ENCODE data around the gene PLK1.
"Not testable (repeated sequence)": the region's sequence is repeated elsewhere in the genome, so short reads cannot be mapped to it uniquely, and the experiment has no call there.

PLK1 gene

DNA sequence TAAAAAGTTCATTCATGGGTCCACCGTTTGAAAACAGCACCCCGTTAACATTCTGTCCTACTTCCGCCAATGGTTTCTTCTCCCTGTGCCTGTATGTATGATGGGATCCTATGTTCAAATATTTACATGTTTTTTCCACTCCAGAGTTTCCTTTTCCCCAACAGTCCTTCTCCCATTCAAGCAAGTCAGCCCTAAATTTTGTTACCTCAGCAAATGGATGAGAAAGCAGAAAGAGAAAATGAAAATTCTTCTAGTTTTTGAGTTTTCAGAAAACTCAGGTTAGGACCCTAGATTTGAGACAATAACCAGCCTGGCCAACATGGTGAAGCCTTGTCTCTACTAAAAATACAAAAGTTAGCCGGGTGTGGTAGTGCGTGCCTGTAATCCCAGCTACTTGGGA, 37.8 kb downstream of the PLK1 start:
- Histone ChIP-seq H3K4me3 (ENCODE audit: low read length) (no peak overlapping the region), H3K27ac (ENCODE audit: low read length) (no peak overlapping the region), H3K36me3 (ENCODE audit: control insufficient read depth, low read depth, low read length) (no peaks in the 10 kb centered on the region), H3K27me3 (ENCODE audit: control insufficient read depth, insufficient read depth, low read length) (peaks cover 8% of the 10 kb centered on the region), H3K9ac (ENCODE audit: low read length) (no peak overlapping the region), H3K9me3 (ENCODE audit: control insufficient read depth, low read depth, low read length) (no peaks in the 10 kb centered on the region), H3K4me1 (ENCODE audit: control insufficient read depth, low read depth, low read length) (no peaks in the 10 kb centered on the region)

DNA sequence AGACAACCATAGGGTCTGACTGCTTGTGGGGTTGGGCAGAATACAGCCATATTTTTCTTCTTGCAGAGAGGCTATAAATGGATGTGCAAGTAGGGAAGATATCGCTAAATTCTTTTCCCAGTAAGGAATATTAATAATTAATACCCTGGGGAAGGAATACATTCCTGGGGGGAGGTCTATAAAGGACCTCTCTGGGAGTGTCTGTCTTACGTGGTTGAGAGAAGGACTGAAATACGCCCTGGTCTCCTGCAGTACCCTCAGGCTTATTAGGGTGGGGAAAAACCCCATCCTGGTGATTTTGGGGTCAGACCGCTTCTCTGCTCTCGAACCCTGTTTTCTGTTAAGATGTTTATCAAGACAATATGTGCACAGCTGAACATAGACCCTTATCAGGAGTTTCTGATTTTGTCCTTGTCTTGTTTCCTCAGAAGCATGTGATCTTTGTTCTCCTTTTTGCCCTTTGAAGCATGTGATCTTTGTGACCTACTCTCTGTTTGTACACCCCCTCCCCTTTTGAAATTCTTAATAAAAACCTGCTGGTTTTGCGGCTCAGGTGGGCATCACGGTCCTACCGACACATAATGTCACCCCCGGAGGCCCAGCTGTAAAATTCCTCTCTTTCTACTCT, 44.0 kb downstream of the PLK1 start:
- not testable (repeated sequence) for H3K9me3 ChIP-seq (ENCODE audit: control insufficient read depth, low read depth, low read length); H3K4me1 ChIP-seq (ENCODE audit: control insufficient read depth, low read depth, low read length); H3K36me3 ChIP-seq (ENCODE audit: control insufficient read depth, low read depth, low read length); H3K9ac ChIP-seq (ENCODE audit: low read length); H3K27ac ChIP-seq (ENCODE audit: low read length); H3K27me3 ChIP-seq (ENCODE audit: control insufficient read depth, insufficient read depth, low read length); H3K4me3 ChIP-seq (ENCODE audit: low read length)

GRCh38 chr16:23724096-23724784, 45.6 kb downstream of the PLK1 start:
- no peaks in the 10 kb centered on the region for H3K27me3 ChIP-seq (ENCODE audit: control insufficient read depth, insufficient read depth, low read length)
- H3K9me3 ChIP-seq (ENCODE audit: control insufficient read depth, low read depth, low read length): no peaks in the 10 kb centered on the region
- H3K9ac ChIP-seq (ENCODE audit: low read length): no peak overlapping the region
- no peaks in the 10 kb centered on the region for H3K4me1 ChIP-seq (ENCODE audit: control insufficient read depth, low read depth, low read length)
- H3K4me3 ChIP-seq (ENCODE audit: low read length): no peak overlapping the region
- H3K36me3 ChIP-seq (ENCODE audit: control insufficient read depth, low read depth, low read length): no peaks in the 10 kb centered on the region
- H3K27ac ChIP-seq (ENCODE audit: low read length): no peak overlapping the region

DNA sequence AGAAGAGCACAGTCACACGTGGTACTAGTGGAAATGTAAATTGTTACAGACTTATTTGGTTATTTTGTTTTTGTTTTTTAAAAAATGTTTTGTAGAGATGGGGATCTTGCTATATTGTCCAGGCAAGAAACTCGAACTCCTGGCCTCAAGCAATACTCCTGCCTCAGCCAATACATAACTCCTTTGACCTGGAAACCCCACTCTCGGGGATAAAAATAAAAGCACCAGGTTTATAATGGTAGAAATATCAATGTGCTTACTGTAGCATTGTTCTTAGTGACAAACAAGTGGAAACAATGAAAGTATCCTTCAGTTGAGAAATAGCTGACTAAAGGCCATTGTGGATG, 46.1 kb downstream of the PLK1 start:
- Histone ChIP-seq H3K27ac (ENCODE audit: low read length) (no peak overlapping the region), H3K9ac (ENCODE audit: low read length) (no peak overlapping the region), H3K4me3 (ENCODE audit: low read length) (no peak overlapping the region), H3K36me3 (ENCODE audit: control insufficient read depth, low read depth, low read length) (no peaks in the 10 kb centered on the region), H3K9me3 (ENCODE audit: control insufficient read depth, low read depth, low read length) (no peaks in the 10 kb centered on the region), H3K4me1 (ENCODE audit: control insufficient read depth, low read depth, low read length) (peaks cover 3% of the 10 kb centered on the region), H3K27me3 (ENCODE audit: control insufficient read depth, insufficient read depth, low read length) (no peaks in the 10 kb centered on the region)

DNA sequence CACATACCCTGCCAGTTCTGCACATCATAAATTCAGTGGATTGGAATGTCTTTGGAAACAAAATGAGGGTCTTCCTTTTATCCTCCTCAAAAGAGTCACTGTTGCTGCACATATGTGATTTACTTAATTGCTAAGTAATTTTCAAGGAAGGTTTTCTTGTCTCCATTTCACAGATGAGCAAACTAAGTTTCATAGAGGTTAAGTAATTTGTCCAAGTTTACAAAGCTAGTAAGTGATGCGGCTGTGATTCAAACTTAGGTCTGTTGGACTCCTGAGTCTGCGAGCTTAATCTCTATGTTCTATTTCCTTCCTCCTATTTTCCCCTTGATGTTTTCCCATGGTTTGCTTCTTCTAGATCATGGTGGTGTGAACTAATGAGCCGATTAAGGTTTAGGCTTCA, 48.0 kb downstream of the PLK1 start:
- Histone ChIP-seq H3K4me3 (ENCODE audit: low read length) (no peak overlapping the region), H3K4me1 (ENCODE audit: control insufficient read depth, low read depth, low read length) (peaks cover 3% of the 10 kb centered on the region), H3K27me3 (ENCODE audit: control insufficient read depth, insufficient read depth, low read length) (no peaks in the 10 kb centered on the region), H3K9ac (ENCODE audit: low read length) (no peak overlapping the region), H3K9me3 (ENCODE audit: control insufficient read depth, low read depth, low read length) (no peaks in the 10 kb centered on the region), H3K36me3 (ENCODE audit: control insufficient read depth, low read depth, low read length) (no peaks in the 10 kb centered on the region), H3K27ac (ENCODE audit: low read length) (no peak overlapping the region)

DNA sequence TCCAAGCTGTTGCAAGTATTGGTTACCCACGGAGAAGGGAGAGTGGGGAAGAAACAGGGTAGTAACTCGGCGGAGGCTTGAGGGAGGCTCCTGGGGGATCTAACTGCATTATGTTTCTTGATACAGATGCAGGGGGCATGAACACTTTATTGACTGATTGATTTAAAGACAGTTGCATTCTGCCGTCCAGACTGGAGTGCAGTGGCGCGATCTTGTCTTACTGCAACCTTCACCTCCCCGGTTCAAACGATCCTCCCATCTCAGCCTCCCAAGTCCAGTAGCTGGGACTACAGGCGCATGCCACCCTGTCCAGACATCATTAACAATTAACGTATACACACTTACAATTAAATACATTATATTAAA, 49.4 kb downstream of the PLK1 start:
- Histone ChIP-seq H3K36me3 (ENCODE audit: control insufficient read depth, low read depth, low read length) (no peaks in the 10 kb centered on the region), H3K27ac (ENCODE audit: low read length) (no peak overlapping the region), H3K4me3 (ENCODE audit: low read length) (no peak overlapping the region), H3K4me1 (ENCODE audit: control insufficient read depth, low read depth, low read length) (peaks cover 3% of the 10 kb centered on the region), H3K9me3 (ENCODE audit: control insufficient read depth, low read depth, low read length) (no peaks in the 10 kb centered on the region), H3K27me3 (ENCODE audit: control insufficient read depth, insufficient read depth, low read length) (no peaks in the 10 kb centered on the region), H3K9ac (ENCODE audit: low read length) (no peak overlapping the region)

- Histone ChIP-seq H3K9me3 (ENCODE audit: control insufficient read depth, low read depth, low read length) (no peaks in the 10 kb centered on the region), H3K4me1 (ENCODE audit: control insufficient read depth, low read depth, low read length) (peaks cover 3% of the 10 kb centered on the region), H3K9ac (ENCODE audit: low read length) (no peak overlapping the region), H3K27ac (ENCODE audit: low read length) (peak overlapping the region; percentile 39), H3K4me3 (ENCODE audit: low read length) (no peak overlapping the region), H3K27me3 (ENCODE audit: control insufficient read depth, insufficient read depth, low read length) (no peaks in the 10 kb centered on the region), H3K36me3 (ENCODE audit: control insufficient read depth, low read depth, low read length) (no peaks in the 10 kb centered on the region)
Measured at GRCh38 chr16:23729503-23730424, 51.1 kb downstream of the PLK1 start.

DNA sequence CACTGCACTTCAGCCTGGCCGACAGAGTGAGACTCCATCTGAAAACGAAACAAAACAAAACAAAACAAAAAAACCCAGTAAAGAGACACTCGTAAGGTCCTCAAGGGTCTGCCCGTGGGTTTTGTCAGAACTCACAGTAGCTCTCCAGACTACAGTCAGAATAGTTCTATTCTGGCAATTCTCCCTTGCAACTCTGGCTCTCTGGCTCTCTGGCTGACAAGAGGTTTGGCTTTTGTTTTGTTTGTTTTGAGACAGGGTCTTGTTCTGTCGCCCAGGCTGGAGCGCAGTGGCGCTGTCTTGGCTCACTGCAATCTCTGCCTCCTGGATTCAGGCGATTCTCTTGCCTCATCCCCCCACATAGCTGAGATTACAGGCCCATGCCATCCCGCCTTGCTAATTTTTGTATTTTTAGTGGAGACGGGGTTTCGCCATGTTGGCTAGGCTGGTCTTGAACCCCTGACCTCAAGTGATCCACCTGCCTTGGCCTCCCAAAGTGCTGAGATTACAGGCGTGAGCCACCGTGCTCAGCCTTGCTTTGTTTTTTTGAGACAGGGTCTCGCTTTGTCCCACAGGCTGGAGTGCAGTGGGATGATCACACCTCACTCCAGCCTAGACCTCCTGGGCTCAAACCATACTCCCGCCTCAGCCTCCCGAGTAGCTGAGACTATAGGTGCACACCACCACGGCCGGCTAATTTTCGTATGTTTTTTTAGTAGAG, 55.6 kb downstream of the PLK1 start:
- Histone ChIP-seq H3K27ac (ENCODE audit: low read length) (no peak overlapping the region), H3K4me3 (ENCODE audit: low read length) (no peak overlapping the region), H3K9me3 (ENCODE audit: control insufficient read depth, low read depth, low read length) (no peaks in the 10 kb centered on the region), H3K36me3 (ENCODE audit: control insufficient read depth, low read depth, low read length) (no peaks in the 10 kb centered on the region), H3K9ac (ENCODE audit: low read length) (no peak overlapping the region), H3K4me1 (ENCODE audit: control insufficient read depth, low read depth, low read length) (peaks cover 3% of the 10 kb centered on the region), H3K27me3 (ENCODE audit: control insufficient read depth, insufficient read depth, low read length) (no peaks in the 10 kb centered on the region)

- not testable (repeated sequence) for H3K36me3 ChIP-seq (ENCODE audit: control insufficient read depth, low read depth, low read length); H3K27ac ChIP-seq (ENCODE audit: low read length); H3K9me3 ChIP-seq (ENCODE audit: control insufficient read depth, low read depth, low read length); H3K4me1 ChIP-seq (ENCODE audit: control insufficient read depth, low read depth, low read length); H3K4me3 ChIP-seq (ENCODE audit: low read length); H3K9ac ChIP-seq (ENCODE audit: low read length); H3K27me3 ChIP-seq (ENCODE audit: control insufficient read depth, insufficient read depth, low read length)
Measured at GRCh38 chr16:23737423-23738028, 58.8 kb downstream of the PLK1 start.

DNA sequence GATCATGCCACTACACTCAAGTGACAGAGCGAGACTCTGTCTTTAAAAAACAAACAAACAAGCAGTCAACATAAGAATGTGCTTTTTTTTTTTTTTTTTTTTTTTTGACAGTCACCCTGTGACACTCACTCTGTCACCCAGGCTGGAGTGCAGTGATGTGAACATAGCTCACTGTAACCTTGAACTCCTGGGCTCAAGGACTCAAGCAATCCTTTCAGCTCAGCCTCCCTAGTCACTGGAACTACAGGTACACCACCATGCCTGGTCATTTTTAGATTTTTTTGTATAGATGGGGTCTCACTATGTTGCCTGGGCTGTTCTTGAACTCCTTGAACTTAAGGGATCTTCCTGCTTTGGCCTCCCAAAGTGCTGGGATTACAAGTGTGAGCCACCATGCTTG, 60.8 kb downstream of the PLK1 start:
- no peak overlapping the region for H3K9ac ChIP-seq (ENCODE audit: low read length)
- H3K9me3 ChIP-seq (ENCODE audit: control insufficient read depth, low read depth, low read length): no peaks in the 10 kb centered on the region
- H3K4me3 ChIP-seq (ENCODE audit: low read length): no peak overlapping the region
- H3K4me1 ChIP-seq (ENCODE audit: control insufficient read depth, low read depth, low read length): no peaks in the 10 kb centered on the region
- no peaks in the 10 kb centered on the region for H3K27me3 ChIP-seq (ENCODE audit: control insufficient read depth, insufficient read depth, low read length)
- H3K36me3 ChIP-seq (ENCODE audit: control insufficient read depth, low read depth, low read length): no peaks in the 10 kb centered on the region
- H3K27ac ChIP-seq (ENCODE audit: low read length): no peak overlapping the region

Data from iPS-18a (cell line).